Karpas-422 (cell line): ENCODE results near the gene PLIN3. TPM values are rescaled to one million over a fixed set of nuclear protein-coding genes. Genes with fewer than 3 reads are reported as not detected.
"Not testable (repeated sequence)": the region's sequence is repeated elsewhere in the genome, so short reads cannot be mapped to it uniquely, and the experiment has no call there.

Experiments
- DNase-seq: peaks from one replicate; pipeline ENCODE4 v3.0.0-alpha.2; 2015
- H2AFZ ChIP-seq: fragments of 200-600 bp; sonication (generic); 2 replicates; pipeline ENCODE4 v1.6.1; 2014; ENCODE audit warnings: antibody characterized with exemption, low read length, mixed read lengths
- H3K27ac ChIP-seq: fragments of 200-600 bp; sonication (generic); 2 replicates; pipeline ENCODE4 v1.5.1; 2014; ENCODE audit warnings: mild to moderate bottlenecking, low read length, moderate library complexity
- H3K27me3 ChIP-seq: fragments of 200-600 bp; sonication (generic); 2 replicates; pipeline ENCODE4 v1.6.1; 2014; ENCODE audit warnings: low read length, mixed read lengths
- H3K36me3 ChIP-seq: fragments of 200-600 bp; sonication (generic); 2 replicates; pipeline ENCODE4 v1.6.1; 2014; ENCODE audit warnings: low read length, mixed read lengths; ENCODE audit not compliant: insufficient read depth
- H3K4me1 ChIP-seq: fragments of 200-600 bp; sonication (generic); 2 replicates; pipeline ENCODE4 v1.6.1; 2014; ENCODE audit warnings: mild to moderate bottlenecking, low read length, mixed read lengths
- H3K4me2 ChIP-seq: fragments of 200-600 bp; sonication (generic); 2 replicates; pipeline ENCODE4 v1.6.1; 2014; ENCODE audit warnings: low read length, low read depth, mild to moderate bottlenecking; ENCODE audit not compliant: poor library complexity, severe bottlenecking
- H3K4me3 ChIP-seq: fragments of 200-600 bp; sonication (generic); 2 replicates; pipeline ENCODE4 v1.5.1; 2014; ENCODE audit warnings: mild to moderate bottlenecking, antibody characterized with exemption, low read length, mixed read lengths
- H3K79me2 ChIP-seq: fragments of 200-600 bp; sonication (generic); 2 replicates; pipeline ENCODE4 v1.6.1; 2014; ENCODE audit warnings: mild to moderate bottlenecking, low read length, mixed read lengths
- H3K9ac ChIP-seq: fragments of 200-600 bp; sonication (generic); 2 replicates; pipeline ENCODE4 v1.6.0; 2014; ENCODE audit warnings: low read length
- H3K9me2 ChIP-seq: fragments of 200-600 bp; sonication (generic), shearing (Covaris generic); replicated peaks from 2 replicates; pipeline ENCODE4 v1.6.0; 2014; ENCODE audit warnings: mild to moderate bottlenecking, low read length, moderate library complexity; ENCODE audit not compliant: insufficient read depth
- H3K9me3 ChIP-seq: fragments of 300-700, 200-600 bp; sonication (generic); 2 replicates; pipeline ENCODE4 v1.6.1; 2014; ENCODE audit warnings: low read length, mixed read lengths
- H4K20me1 ChIP-seq: fragments of 200-600 bp; sonication (generic); 2 replicates; pipeline ENCODE4 v1.6.1; 2014; ENCODE audit warnings: mild to moderate bottlenecking, antibody characterized with exemption, low read length, low read depth; ENCODE audit not compliant: insufficient read depth
- total RNA-seq: library from RNA; depleted of rRNA; stranded (reverse); fragments of >200 nt; shearing (Covaris generic); gene quantifications from 2 replicates; pipeline ENCODE4 v1.2.3, GENCODE V29; 2014; ENCODE audit warnings: low replicate concordance

PLIN3 gene
- total RNA-seq, 1 experiment from 2014 or later, result 28.7 TPM

DNA sequence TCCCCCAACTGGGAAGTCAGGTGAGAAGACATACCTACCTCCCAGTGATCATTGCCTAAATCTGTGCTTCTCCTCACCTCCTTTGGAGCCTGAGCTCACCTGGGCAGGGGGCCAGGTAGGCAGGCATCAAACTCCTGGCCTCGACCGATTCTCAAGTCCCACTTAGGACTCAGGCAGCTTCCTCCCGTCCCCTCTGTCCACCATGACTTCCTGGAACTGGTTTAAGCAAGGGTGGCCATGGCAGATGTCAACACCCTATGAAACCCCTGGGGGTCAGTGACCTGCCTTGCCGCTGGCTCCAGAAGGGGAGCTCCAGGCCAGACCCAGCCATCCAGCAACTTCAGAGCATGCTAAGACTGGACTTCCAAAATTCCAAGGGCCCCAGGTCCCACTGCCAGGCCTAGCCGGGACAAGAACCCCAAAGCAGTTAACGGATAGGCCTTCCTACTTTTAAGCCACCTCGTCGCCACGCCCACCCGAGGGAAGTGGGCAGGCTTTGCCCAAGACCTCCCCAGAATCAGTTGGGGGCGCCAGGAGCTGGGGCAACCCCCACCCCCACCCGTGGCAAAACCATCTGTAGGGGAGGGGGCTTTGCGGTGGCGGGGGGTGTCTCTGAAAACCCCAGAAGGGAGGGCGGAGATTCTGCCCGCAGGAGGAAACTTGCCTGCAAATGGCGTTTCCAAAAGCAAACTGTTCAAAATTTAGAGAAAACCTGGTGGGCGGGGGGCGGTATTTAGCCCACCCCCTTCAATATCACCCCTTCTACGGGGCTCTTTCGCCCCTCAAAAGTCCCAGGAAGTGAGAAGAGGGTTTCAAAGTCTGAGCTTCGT, 657 bp downstream of the PLIN3 start:
- H3K9me3 ChIP-seq, result no peaks in the 10 kb centered on the region
- H3K9ac ChIP-seq, result peak overlapping the region; percentile 80
- DNase-seq, result peak; percentile 76
- H3K27me3 ChIP-seq, result no peaks in the 10 kb centered on the region
- peaks cover 19% of the 10 kb centered on the region for H3K79me2 ChIP-seq
- no peaks in the 10 kb centered on the region for H3K9me2 ChIP-seq
- peak overlapping the region; percentile 85 for H3K4me2 ChIP-seq
- H2AFZ ChIP-seq, result peak overlapping the region; percentile 32
- H3K4me3 ChIP-seq, result peak overlapping the region; percentile 84
- H3K4me1 ChIP-seq, result peaks cover 22% of the 10 kb centered on the region
- H4K20me1 ChIP-seq, result no peaks in the 10 kb centered on the region
- H3K27ac ChIP-seq, result peak overlapping the region; percentile 52
- H3K36me3 ChIP-seq, result no peaks in the 10 kb centered on the region

DNA sequence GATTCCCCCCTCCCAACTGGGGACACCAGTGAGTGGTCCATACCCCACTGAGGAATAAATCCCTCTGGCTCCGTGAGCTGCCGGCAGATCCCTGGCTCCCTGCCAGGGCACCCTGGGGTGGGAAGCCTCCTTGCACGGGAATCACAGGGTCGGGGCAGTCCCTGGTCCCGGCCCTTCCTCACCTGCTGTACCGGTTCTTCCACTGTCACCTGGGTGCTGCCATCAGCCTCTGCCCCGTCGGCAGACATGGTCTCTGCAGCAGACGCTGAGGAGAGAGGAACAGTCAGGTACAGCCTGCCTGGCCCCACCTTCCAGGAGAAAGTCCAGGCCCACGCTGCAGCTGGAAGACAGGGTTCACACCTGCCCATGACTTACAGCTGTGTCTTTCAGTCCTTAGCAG, 6.3 kb downstream of the PLIN3 start:
- no peak overlapping the region for H3K4me2 ChIP-seq
- peaks cover 7% of the 10 kb centered on the region for H3K79me2 ChIP-seq
- H3K4me3 ChIP-seq, result no peak overlapping the region
- H4K20me1 ChIP-seq, result no peaks in the 10 kb centered on the region
- no peak overlapping the region for H3K27ac ChIP-seq
- H3K27me3 ChIP-seq, result no peaks in the 10 kb centered on the region
- no peaks in the 10 kb centered on the region for H3K9me2 ChIP-seq
- DNase-seq, result no peak
- H3K4me1 ChIP-seq, result peaks cover 13% of the 10 kb centered on the region
- H3K36me3 ChIP-seq, result no peaks in the 10 kb centered on the region; the same call in 1 of the 2 replicates
- no peak overlapping the region for H2AFZ ChIP-seq
- no peaks in the 10 kb centered on the region for H3K9me3 ChIP-seq
- no peak overlapping the region for H3K9ac ChIP-seq

DNA sequence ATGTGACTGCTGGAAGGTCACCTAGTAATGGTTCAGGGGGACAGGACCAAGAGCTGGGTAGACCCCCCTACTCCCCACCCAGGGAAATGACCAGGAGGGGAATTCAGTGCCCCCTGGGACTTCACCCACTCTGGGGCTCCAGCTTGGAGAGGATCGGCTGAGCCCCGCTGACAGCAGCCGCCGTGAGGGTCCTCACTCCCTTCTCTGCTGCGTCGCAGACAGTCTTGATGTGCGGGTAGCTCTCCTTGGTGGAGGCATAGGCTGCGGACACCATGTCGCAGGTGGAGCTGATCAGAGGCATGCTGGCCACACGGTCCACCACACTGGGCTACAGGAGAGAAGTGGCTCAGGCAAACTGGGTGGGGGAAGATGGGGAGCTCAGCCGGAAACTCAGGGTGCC, 7.8 kb downstream of the PLIN3 start:
- Histone ChIP-seq H3K4me2 (no peak overlapping the region), H3K9me2 (no peaks in the 10 kb centered on the region), H3K27ac (no peak overlapping the region), H3K9me3 (no peaks in the 10 kb centered on the region), H2AFZ (no peak overlapping the region), H3K9ac (no peak overlapping the region), H3K36me3 (no peaks in the 10 kb centered on the region; the same call in 1 of the 2 replicates), H3K79me2 (0 out of 2 replicates have a peak, but pooled peaks cover 4% of the 10 kb centered on the region), H3K4me3 (no peak overlapping the region), H3K27me3 (no peaks in the 10 kb centered on the region), H3K4me1 (peaks cover 12% of the 10 kb centered on the region), H4K20me1 (no peaks in the 10 kb centered on the region)
- no peak for DNase-seq

DNA sequence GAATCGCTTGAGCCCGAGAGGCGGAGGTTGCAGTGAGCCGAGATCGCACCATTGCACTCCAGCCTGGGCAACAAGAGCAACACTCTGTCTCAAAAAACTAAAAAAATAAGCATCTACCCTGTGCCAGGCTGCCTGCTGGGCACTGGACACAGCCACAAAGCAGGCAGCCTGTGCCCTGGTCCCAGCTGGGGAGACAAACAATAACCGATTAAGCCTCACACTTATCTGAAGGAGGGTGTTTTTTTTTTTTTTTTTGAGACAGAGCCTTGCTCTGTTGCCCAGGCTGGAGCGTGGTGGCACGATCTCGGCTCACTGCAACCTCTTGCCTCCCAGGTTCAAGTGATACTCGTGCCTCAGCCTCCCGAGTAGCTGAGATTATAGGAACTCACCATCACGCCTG, 11.0 kb downstream of the PLIN3 start:
- H3K9me2 ChIP-seq, H3K4me2 ChIP-seq: not testable (repeated sequence)

DNA sequence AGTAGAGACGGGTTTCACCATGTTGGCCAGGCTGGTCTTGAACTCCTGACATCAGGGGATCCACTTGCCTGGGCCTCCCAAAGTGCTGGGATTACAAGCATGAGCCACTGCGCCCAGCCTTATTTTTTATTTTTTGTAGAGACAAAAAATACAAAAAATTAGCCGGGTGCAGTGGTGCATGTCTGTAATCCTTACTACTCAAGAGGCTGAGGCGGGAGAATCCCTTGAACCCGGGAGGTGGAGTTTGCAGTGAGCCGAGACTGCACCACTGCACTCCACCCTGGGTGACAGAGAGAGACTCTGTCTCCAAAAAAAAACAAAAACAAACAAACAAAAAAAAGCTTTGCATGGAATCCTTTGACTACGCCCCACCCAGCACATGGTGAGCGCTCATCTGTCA, 14.0 kb downstream of the PLIN3 start:
- not testable (repeated sequence) for DNase-seq, H3K9me2 ChIP-seq, H3K9me3 ChIP-seq, H3K79me2 ChIP-seq, H4K20me1 ChIP-seq, H3K27ac ChIP-seq, H3K36me3 ChIP-seq, H3K9ac ChIP-seq, H2AFZ ChIP-seq, H3K4me2 ChIP-seq, H3K4me3 ChIP-seq, H3K4me1 ChIP-seq, H3K27me3 ChIP-seq

More for the DNA sequence above, 11.0 kb downstream of the PLIN3 start:
- not testable (repeated sequence) for H2AFZ ChIP-seq, H3K79me2 ChIP-seq, H3K27ac ChIP-seq, H4K20me1 ChIP-seq, H3K4me1 ChIP-seq, H3K36me3 ChIP-seq, DNase-seq, H3K27me3 ChIP-seq, H3K9me3 ChIP-seq, H3K4me3 ChIP-seq, H3K9ac ChIP-seq

DNA sequence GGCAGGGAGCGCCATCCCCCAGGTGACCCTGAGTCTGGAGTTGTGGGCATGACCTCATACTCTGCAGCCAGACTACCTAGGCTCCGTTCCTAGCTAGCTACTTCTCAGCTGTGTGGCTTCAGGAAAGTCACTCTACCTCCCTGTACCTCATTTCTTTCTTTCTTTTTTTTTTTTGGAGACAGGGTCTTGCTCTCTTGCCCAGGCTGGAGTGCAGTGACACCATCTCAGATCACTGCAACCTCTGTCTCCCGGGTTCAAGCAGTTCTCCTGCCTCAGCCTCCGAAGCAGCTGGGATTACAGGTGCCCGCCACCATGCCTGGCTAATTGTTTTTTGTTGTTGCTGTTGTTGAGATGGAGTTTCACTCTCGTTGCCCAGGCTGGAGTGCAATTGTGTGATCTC, 15.0 kb downstream of the PLIN3 start:
- no peaks in the 10 kb centered on the region; the same call in 1 of the 2 replicates for H3K36me3 ChIP-seq
- no peak for DNase-seq
- no peaks in the 10 kb centered on the region for H3K79me2 ChIP-seq
- no peaks in the 10 kb centered on the region for H3K27me3 ChIP-seq
- H3K4me3 ChIP-seq, result no peak overlapping the region
- H2AFZ ChIP-seq, result no peak overlapping the region
- no peaks in the 10 kb centered on the region for H3K9me3 ChIP-seq
- H3K4me2 ChIP-seq, result no peak overlapping the region
- no peak overlapping the region for H3K27ac ChIP-seq
- no peak overlapping the region for H3K9ac ChIP-seq
- H3K9me2 ChIP-seq, result no peaks in the 10 kb centered on the region
- H4K20me1 ChIP-seq, result no peaks in the 10 kb centered on the region
- H3K4me1 ChIP-seq, result no peaks in the 10 kb centered on the region

DNA sequence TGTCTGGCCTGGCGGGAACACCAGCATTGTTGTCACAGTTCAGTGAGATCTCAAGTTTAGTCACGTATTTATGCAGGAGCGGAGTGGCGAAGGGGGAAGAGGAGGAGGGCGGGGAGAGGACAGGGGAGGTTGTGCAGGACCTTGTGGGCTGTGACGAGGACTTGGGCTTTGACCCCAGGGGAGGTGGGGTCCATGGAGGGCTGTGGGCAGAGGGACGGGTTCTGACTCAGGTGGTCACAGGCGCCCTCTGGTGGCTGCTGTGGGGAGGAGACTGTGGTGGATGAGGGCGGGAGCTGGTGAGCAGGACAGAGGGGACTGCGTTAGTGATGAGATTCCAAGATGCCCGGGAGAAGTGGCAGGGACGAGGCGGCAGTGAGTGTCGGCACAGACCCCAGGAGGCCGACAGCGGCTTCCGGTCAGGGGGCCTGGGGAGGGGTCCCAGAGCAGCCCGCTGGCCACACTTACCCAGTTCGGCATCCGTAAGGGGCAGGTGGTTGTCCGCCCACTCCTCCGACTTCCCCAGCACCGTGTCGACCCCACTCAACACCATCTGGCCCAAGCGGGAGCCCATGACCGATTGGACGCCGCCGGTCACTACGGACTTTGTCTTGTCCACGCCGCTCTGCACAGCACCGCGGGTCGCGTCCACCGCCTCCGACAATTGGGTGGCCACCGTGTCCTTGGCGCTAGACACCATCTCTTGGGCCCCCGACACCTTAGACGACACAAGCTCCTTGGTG, 15.7 kb downstream of the PLIN3 start:
- Histone ChIP-seq H3K4me3 (no peak overlapping the region), H3K27ac (no peak overlapping the region), H3K9ac (no peak overlapping the region), H3K36me3 (no peaks in the 10 kb centered on the region), H4K20me1 (no peaks in the 10 kb centered on the region), H3K4me1 (no peaks in the 10 kb centered on the region), H2AFZ (no peak overlapping the region; the same call in 1 of the 2 replicates), H3K9me2 (no peaks in the 10 kb centered on the region), H3K27me3 (no peaks in the 10 kb centered on the region), H3K79me2 (no peaks in the 10 kb centered on the region), H3K4me2 (peak overlapping the region; percentile 8), H3K9me3 (no peaks in the 10 kb centered on the region)
- DNase-seq, result peak; percentile 84

DNA sequence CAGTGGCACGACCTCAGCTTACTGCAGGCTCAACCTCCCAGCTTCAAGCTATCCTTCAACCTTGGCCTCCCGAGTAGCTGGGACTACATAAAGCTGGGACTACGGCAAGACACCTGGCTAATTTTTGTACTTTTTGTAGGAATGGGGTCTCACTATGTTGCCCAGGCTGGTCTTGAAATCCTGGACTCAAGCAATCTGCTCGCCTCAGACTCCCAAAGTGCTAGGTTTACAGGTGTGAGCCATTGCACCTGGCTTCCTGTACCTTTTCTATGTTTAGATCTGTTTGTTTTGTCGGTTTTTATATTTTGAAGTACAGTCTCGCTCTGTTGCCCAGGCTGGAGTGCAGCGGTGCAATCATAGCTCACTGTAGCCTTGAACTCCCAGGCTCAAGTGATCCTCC, 18.4 kb downstream of the PLIN3 start:
- H3K4me3 ChIP-seq, result no peak overlapping the region
- H4K20me1 ChIP-seq, result no peaks in the 10 kb centered on the region
- no peaks in the 10 kb centered on the region for H3K9me2 ChIP-seq
- H2AFZ ChIP-seq, result no peak overlapping the region
- H3K9me3 ChIP-seq, result no peaks in the 10 kb centered on the region
- H3K27me3 ChIP-seq, result no peaks in the 10 kb centered on the region
- no peak overlapping the region for H3K4me2 ChIP-seq
- no peak overlapping the region for H3K27ac ChIP-seq
- no peaks in the 10 kb centered on the region for H3K79me2 ChIP-seq
- no peaks in the 10 kb centered on the region for H3K36me3 ChIP-seq
- DNase-seq, result no peak
- no peaks in the 10 kb centered on the region for H3K4me1 ChIP-seq
- H3K9ac ChIP-seq, result no peak overlapping the region
